ENCODE results near the gene DZIP1.
"Not testable (repeated sequence)": the region's sequence is repeated elsewhere in the genome, so short reads cannot be mapped to it uniquely, and the experiment has no call there.

DZIP1 gene

GRCh38 chr13:95644601-95645052 is at the start of gene DZIP1:
DZIP1 (minus strand) TSS chr13:95644706; CDS start chr13:95642029, 2,677 bp downstream.
- in situ Hi-C loops (cut with MboI; ENCODE audit: low pct_unique_long_range_greater_than_20kb, low sequenced_read_pairs), result no loop called here
- DNase-seq, result peak; percentile 84

- in situ Hi-C loops (cut with MboI; ENCODE audit: low pct_unique_long_range_greater_than_20kb, low sequenced_read_pairs); DNase-seq: not testable (repeated sequence)
These were observed 46.5 kb upstream of the DZIP1 start for GRCh38 chr13:95690986-95691385.

- in situ Hi-C loops (cut with MboI; ENCODE audit: low pct_unique_long_range_greater_than_20kb, low sequenced_read_pairs), result no loop called here
- no peak for DNase-seq
These were observed 45.0 kb upstream of the DZIP1 start for GRCh38 chr13:95689582-95689926.

GRCh38 chr13:95684960-95685359 is 40.5 kb upstream of the DZIP1 start:
- DNase-seq; in situ Hi-C loops (cut with MboI; ENCODE audit: low pct_unique_long_range_greater_than_20kb, low sequenced_read_pairs): not testable (repeated sequence)

- in situ Hi-C loops (cut with MboI; ENCODE audit: low pct_unique_long_range_greater_than_20kb, low sequenced_read_pairs), result no loop called here
- DNase-seq, result no peak
These were observed 39.9 kb upstream of the DZIP1 start for GRCh38 chr13:95684418-95684817.

- in situ Hi-C loops (cut with MboI; ENCODE audit: low pct_unique_long_range_greater_than_20kb, low sequenced_read_pairs), result no loop called here
- peak; percentile 19 for DNase-seq
These were observed 35.2 kb upstream of the DZIP1 start for GRCh38 chr13:95679722-95680121.

- in situ Hi-C loops (cut with MboI; ENCODE audit: low pct_unique_long_range_greater_than_20kb, low sequenced_read_pairs), result no loop called here
- DNase-seq, result no peak
These were observed 34.5 kb upstream of the DZIP1 start for GRCh38 chr13:95678967-95679366.

- peak; percentile 34 for DNase-seq
These were observed 33.2 kb upstream of the DZIP1 start for GRCh38 chr13:95677564-95678266.

GRCh38 chr13:95676762-95677563 is 32.5 kb upstream of the DZIP1 start, which contains the start of gene DNAJC3:
DNAJC3 (plus strand) TSS chr13:95677139; CDS start chr13:95677256, 117 bp downstream.
- peak; percentile 99 for DNase-seq
- in situ Hi-C loops (cut with MboI; ENCODE audit: low pct_unique_long_range_greater_than_20kb, low sequenced_read_pairs), result no loop called here

More at GRCh38 chr13:95677564-95678266, 33.2 kb upstream of the DZIP1 start:
- in situ Hi-C loops (cut with MboI; ENCODE audit: low pct_unique_long_range_greater_than_20kb, low sequenced_read_pairs), result no loop called here

- peak; percentile 72 for DNase-seq
- in situ Hi-C loops (cut with MboI; ENCODE audit: low pct_unique_long_range_greater_than_20kb, low sequenced_read_pairs), result no loop called here
These were observed 31.7 kb upstream of the DZIP1 start for GRCh38 chr13:95676105-95676761.

- DNase-seq, result no peak
- in situ Hi-C loops (cut with MboI; ENCODE audit: low pct_unique_long_range_greater_than_20kb, low sequenced_read_pairs), result no loop called here
These were observed 27.1 kb upstream of the DZIP1 start for GRCh38 chr13:95671597-95671996.

GRCh38 chr13:95667235-95667634 is 22.7 kb upstream of the DZIP1 start:
- in situ Hi-C loops (cut with MboI; ENCODE audit: low pct_unique_long_range_greater_than_20kb, low sequenced_read_pairs); DNase-seq: not testable (repeated sequence)

GRCh38 chr13:95660981-95661581 is 16.6 kb upstream of the DZIP1 start:
- DNase-seq, result peak; percentile 59
- in situ Hi-C loops (cut with MboI; ENCODE audit: low pct_unique_long_range_greater_than_20kb, low sequenced_read_pairs), result no loop called here

GRCh38 chr13:95659500-95659899 is 15.0 kb upstream of the DZIP1 start:
- in situ Hi-C loops (cut with MboI; ENCODE audit: low pct_unique_long_range_greater_than_20kb, low sequenced_read_pairs), result no loop called here
- no peak for DNase-seq

GRCh38 chr13:95656386-95657015 is 12.0 kb upstream of the DZIP1 start:
- in situ Hi-C loops (cut with MboI; ENCODE audit: low pct_unique_long_range_greater_than_20kb, low sequenced_read_pairs), result no loop called here
- DNase-seq, result no peak

GRCh38 chr13:95652821-95653220 is 8.3 kb upstream of the DZIP1 start:
- DNase-seq, result no peak
- in situ Hi-C loops (cut with MboI; ENCODE audit: low pct_unique_long_range_greater_than_20kb, low sequenced_read_pairs), result no loop called here

- in situ Hi-C loops (cut with MboI; ENCODE audit: low pct_unique_long_range_greater_than_20kb, low sequenced_read_pairs), result no loop called here
- DNase-seq, result no peak
These were observed 7.8 kb upstream of the DZIP1 start for GRCh38 chr13:95652244-95652764.

GRCh38 chr13:95650696-95651095 is 6.2 kb upstream of the DZIP1 start:
- DNase-seq, result no peak
- in situ Hi-C loops (cut with MboI; ENCODE audit: low pct_unique_long_range_greater_than_20kb, low sequenced_read_pairs), result no loop called here

GRCh38 chr13:95647321-95647720 is 2.8 kb upstream of the DZIP1 start:
- in situ Hi-C loops (cut with MboI; ENCODE audit: low pct_unique_long_range_greater_than_20kb, low sequenced_read_pairs), result no loop called here
- DNase-seq, result no peak
